AG04450 (cell line): ENCODE results near the gene ATP2B3. TPM values are rescaled to one million over a fixed set of nuclear protein-coding genes. Genes with fewer than 3 reads are reported as not detected.

Experiments
- CTCF ChIA-PET: fragments of 300-600, 350-600 bp; formaldehyde crosslinking; extraction: SDS; loops from one replicate; lab custom pipeline; 2022; ENCODE audit warnings: antibody characterized with exemption, inconsistent platforms; lab: Charles Lee
- POLR2A ChIA-PET: fragments of 350-600 bp; formaldehyde crosslinking; extraction: SDS; loops from one replicate; lab custom pipeline; 2021; ENCODE audit warnings: antibody characterized with exemption, inconsistent platforms; lab: Yijun Ruan, JAX
- DNase-seq: peaks from one replicate; pipeline ENCODE4 v3.0.0-alpha.2; 2011; ENCODE audit warnings: low read depth, low spot score
- H3K27ac ChIP-seq: one replicate; pipeline ENCODE4 v1.5.1; 2012; ENCODE audit warnings: low read depth, low read length, control low read depth
- H3K27me3 ChIP-seq: one replicate; pipeline ENCODE4 v1.6.0; 2012; ENCODE audit warnings: low read length; ENCODE audit not compliant: control insufficient read depth, insufficient read depth
- H3K4me3 ChIP-seq: 2 replicates; pipeline ENCODE4 v1.5.1; 2011; ENCODE audit warnings: mild to moderate bottlenecking, low read depth, low read length, control low read depth
- H3K9me3 ChIP-seq: 2 replicates; pipeline ENCODE4 v1.5.1; 2012; ENCODE audit warnings: low read length; ENCODE audit not compliant: control insufficient read depth, insufficient read depth
- polyA plus RNA-seq: library from polyadenylated mRNA; depleted of rRNA; stranded (reverse); fragments of >200 nt; gene quantifications from 2 replicates; pipeline ENCODE4 v1.2.3, GENCODE V29; 2011
- TF ChIP-seq, protein P1 (sequence below): IDR thresholded peaks from 2 replicates; pipeline ENCODE4 v1.5.1; 2011; ENCODE audit warnings: low read depth, low read length, control low read depth, inconsistent platforms

ATP2B3 gene
- polyA plus RNA-seq, 1 experiment = 0.01 TPM

DNA sequence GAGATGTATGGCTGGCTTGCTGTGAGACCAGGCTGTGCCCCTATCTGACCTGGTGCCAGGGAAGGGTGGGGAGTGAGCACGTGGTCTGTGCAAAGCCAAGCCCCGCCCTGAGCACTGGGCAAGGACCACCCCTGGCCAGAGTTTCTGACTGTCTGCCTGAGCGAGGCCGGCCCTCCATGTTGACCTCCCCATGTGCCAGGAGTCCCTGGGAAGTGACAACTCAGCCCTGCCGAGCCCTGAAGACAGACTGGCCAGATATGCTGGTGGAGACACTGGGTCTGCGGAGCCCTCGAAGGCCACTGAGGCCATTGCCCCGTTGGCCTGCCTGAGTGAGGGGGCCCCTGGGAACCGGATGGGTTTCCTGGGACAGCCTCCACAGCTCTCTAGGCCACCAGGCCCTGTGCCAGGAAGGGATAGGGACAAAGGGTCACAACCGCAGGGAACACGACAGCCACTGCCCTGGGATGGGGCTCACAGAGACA is 29.8 kb upstream of the ATP2B3 start:
- Histone ChIP-seq H3K9me3 (no peaks in the 10 kb centered on the region), H3K27ac (peak overlapping the region; percentile 39), H3K27me3 (no peaks in the 10 kb centered on the region), H3K4me3 (no peak overlapping the region)
- no peak for DNase-seq
- TF ChIP-seq, protein P1, sequence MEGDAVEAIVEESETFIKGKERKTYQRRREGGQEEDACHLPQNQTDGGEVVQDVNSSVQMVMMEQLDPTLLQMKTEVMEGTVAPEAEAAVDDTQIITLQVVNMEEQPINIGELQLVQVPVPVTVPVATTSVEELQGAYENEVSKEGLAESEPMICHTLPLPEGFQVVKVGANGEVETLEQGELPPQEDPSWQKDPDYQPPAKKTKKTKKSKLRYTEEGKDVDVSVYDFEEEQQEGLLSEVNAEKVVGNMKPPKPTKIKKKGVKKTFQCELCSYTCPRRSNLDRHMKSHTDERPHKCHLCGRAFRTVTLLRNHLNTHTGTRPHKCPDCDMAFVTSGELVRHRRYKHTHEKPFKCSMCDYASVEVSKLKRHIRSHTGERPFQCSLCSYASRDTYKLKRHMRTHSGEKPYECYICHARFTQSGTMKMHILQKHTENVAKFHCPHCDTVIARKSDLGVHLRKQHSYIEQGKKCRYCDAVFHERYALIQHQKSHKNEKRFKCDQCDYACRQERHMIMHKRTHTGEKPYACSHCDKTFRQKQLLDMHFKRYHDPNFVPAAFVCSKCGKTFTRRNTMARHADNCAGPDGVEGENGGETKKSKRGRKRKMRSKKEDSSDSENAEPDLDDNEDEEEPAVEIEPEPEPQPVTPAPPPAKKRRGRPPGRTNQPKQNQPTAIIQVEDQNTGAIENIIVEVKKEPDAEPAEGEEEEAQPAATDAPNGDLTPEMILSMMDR = no peak
- ChIA-PET POLR2A (no interaction called here), CTCF (interaction anchor here (0.6 kb wide), 1 partner anchor 15 kb away, joined by 3 read pairs; no protein-coding TSS in a partner anchor)

DNA sequence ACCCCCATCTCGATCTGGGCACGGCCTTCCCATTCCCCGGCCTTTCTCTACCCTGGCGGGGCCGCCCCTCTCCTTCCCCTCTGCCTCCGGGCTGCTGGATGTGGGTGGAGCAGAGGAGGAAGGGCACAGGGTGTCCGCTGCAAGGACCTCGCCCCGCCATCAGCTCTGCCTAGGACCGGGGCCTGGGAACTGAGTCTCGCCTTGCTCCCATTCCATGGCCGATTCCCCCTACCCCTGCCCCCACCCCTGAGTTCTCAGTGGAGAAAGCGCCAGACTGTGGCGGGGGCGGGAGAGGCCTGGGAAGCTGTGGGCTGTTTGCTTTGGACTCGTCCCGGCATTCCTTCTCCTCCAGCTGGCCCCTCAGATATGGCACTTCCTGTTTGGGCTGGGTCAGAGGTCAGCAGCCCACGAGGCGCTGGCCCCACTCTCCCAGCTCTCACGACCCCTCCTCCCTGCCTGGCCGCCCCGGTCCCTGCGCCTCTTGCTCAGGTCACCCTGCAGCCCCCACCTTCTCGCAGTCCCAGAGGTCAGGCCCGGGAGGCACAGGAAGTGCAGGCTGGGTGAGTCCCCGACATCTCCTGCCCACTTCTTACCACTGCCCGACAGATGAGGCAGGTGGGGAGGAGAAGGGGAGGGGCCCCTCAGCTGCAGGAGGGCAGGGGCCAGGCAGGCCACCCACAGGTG is 29.1 kb upstream of the ATP2B3 start:
- Histone ChIP-seq H3K27me3 (no peaks in the 10 kb centered on the region), H3K4me3 (no peak overlapping the region), H3K27ac (peak overlapping the region; percentile 39), H3K9me3 (no peaks in the 10 kb centered on the region)
- DNase-seq = no peak
- TF ChIP-seq, protein P1 = no peak
- CTCF ChIA-PET = interaction anchor here (3.9 kb wide), 1 partner anchor 17 kb away, joined by 18 read pairs; the partner anchor contains the start of gene HAUS7
- POLR2A ChIA-PET = interaction anchor here (0.7 kb wide), 1 partner anchor 11 kb away, joined by 4 read pairs; no protein-coding TSS in a partner anchor

DNA sequence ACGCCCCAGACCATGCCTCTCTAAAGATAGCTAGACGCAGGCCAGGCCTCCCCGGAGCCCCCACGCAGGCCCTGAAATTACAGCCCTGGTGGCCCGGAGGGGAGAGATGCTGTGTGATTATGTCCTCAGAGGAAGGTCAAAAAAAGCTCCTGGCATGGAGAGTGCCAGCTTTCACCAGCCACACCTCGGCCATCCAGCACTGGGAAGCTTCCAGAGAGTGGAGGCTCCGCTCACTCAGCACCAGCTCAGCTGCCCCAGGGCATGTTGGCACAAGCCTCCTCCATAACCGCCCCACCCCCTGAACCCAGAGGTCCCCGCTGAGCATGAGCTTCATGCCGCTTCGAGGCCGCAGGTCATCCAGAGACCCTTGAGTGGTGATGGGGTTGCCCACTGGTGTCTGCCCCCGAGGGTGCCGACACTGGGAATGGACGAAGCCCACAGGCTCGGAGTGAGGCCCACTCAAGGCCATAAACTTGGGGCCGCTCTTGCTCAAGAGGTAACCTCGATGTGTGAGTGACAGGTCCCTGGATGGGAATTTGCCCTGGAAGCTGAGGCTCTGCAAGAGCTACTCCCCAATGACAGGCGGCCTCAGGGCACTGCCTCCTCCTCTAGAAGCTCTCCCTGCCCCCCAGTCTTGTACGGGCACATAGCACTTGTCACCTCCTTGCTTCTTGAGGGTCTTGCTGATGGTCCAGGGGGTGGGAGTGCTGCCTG is 27.1 kb upstream of the ATP2B3 start:
- ChIA-PET POLR2A (no interaction called here), CTCF (interaction anchor here (0.9 to 3.9 kb wide), 2 partner anchors 19 to 49 kb away, joined by 3 to 18 read pairs; partner anchors contain the start of gene HAUS7)
- no peak overlapping the region for H3K4me3 ChIP-seq
- H3K9me3 ChIP-seq = no peaks in the 10 kb centered on the region
- TF ChIP-seq, protein P1 = no peak
- no peak overlapping the region for H3K27ac ChIP-seq
- no peaks in the 10 kb centered on the region for H3K27me3 ChIP-seq
- no peak for DNase-seq

DNA sequence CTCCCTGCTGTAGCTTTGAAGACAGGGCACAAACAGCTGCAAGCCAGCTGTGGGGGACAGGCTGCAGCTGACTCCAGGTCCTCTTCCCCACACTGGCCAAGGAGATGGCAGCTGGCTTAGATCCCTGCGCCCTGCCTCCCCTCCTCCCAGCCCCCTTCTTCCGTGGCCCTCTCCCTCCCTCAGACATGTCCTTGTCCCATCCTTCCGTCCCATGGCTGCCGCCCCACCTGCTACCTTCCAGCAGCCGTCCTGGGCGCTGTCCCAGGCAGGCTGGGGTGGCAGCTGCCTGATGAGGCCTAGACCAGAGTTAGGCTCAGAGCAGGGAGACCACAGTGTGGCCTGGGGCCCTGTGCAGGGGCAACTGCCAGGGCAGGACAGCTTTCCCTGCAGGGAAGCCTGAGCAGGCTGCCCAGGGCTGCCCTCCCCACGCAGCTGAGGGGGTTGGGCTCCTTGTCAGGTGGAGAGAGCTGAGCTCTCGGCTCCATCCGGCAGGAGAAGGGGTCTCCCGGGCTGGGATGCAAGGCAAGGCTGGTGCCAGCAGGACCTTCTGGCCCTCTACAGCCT is 26.0 kb upstream of the ATP2B3 start:
- Histone ChIP-seq H3K27ac (no peak overlapping the region), H3K9me3 (no peaks in the 10 kb centered on the region), H3K4me3 (no peak overlapping the region), H3K27me3 (no peaks in the 10 kb centered on the region)
- POLR2A ChIA-PET = interaction anchor here (0.6 to 1.1 kb wide), 2 partner anchors 14 to 16 kb away, joined by 4 to 6 read pairs; no protein-coding TSS in a partner anchor
- DNase-seq = no peak
- TF ChIP-seq, protein P1 = no peak
- CTCF ChIA-PET = interaction anchor here (1.0 to 3.9 kb wide), 3 partner anchors 16 to 20 kb away, joined by 5 to 18 read pairs (median 5); partner anchors contain the start of gene HAUS7
